Hypothalamus (tissue), 51 donors: ENCODE measurements around the gene TRMT10C.
"Not testable (repeated sequence)": the region's sequence is repeated elsewhere in the genome, so short reads cannot be mapped to it uniquely, and the experiment has no call there.

Experiments
- DNase-seq, 51 donors: peaks; one replicate each; lab custom pipeline; 2025; lab: John Stamatoyannopoulos, UW

Gene TRMT10C

GRCh38 chr3:101544161-101544850, 17.4 kb upstream of the TRMT10C start:
- no peak for DNase-seq

- DNase-seq = no peak
Measured at GRCh38 chr3:101548527-101549105, 13.1 kb upstream of the TRMT10C start.

- no peak for DNase-seq
Measured at GRCh38 chr3:101549473-101549872, 12.2 kb upstream of the TRMT10C start.

- not testable (repeated sequence) for DNase-seq
Measured at GRCh38 chr3:101551359-101552081, 10.1 kb upstream of the TRMT10C start.

- not testable (repeated sequence) for DNase-seq
Measured at GRCh38 chr3:101553381-101553780, 8.3 kb upstream of the TRMT10C start.

- no peak for DNase-seq
Measured at GRCh38 chr3:101556064-101556463, 5.6 kb upstream of the TRMT10C start.

- no peak for DNase-seq
Measured at GRCh38 chr3:101567528-101568317, 6.1 kb downstream of the TRMT10C start.

GRCh38 chr3:101571028-101571895, 9.6 kb downstream of the TRMT10C start:
- no peak for DNase-seq

- DNase-seq = peak; percentile 85 to 99 (median 97)
Measured at GRCh38 chr3:101573449-101574387, 12.1 kb downstream of the TRMT10C start, which contains the start of gene PCNP. Gene PCNP, plus strand, starts transcription at chr3:101574180. Its CDS starts 36 bp downstream, at chr3:101574216.

GRCh38 chr3:101574388-101575112, 12.9 kb downstream of the TRMT10C start:
- peak in 33 of 51 donors; percentile 16 to 85 (median 48) for DNase-seq

GRCh38 chr3:101577286-101577685, 15.6 kb downstream of the TRMT10C start:
- no peak for DNase-seq

- DNase-seq = no peak
Measured at GRCh38 chr3:101588616-101589015, 26.9 kb downstream of the TRMT10C start.

GRCh38 chr3:101591071-101591470, 29.4 kb downstream of the TRMT10C start:
- no peak for DNase-seq

GRCh38 chr3:101602731-101603130, 41.1 kb downstream of the TRMT10C start:
- no peak for DNase-seq

- DNase-seq = no peak
Measured at GRCh38 chr3:101603184-101603583, 41.5 kb downstream of the TRMT10C start.

GRCh38 chr3:101605398-101605797, 43.7 kb downstream of the TRMT10C start:
- DNase-seq = not testable (repeated sequence)

- no peak for DNase-seq
Measured at GRCh38 chr3:101611023-101611422, 49.4 kb downstream of the TRMT10C start.

- DNase-seq = not testable (repeated sequence)
Measured at GRCh38 chr3:101613014-101613413, 51.3 kb downstream of the TRMT10C start.
